GM12878 (cell line): ENCODE data around the gene IPO11.

Experiments used
- CHD1 ChIP-seq: IDR thresholded peaks from 2 replicates; pipeline ENCODE4 v1.6.1; 2012; ENCODE audit warnings: low read depth, low read length, improper control_type of control experiment
- CREM ChIP-seq: IDR thresholded peaks from 2 replicates; pipeline ENCODE4 v1.6.1; 2014; ENCODE audit warnings: antibody characterized with exemption, low read depth
- EGR1 ChIP-seq, 2 experiments: IDR thresholded peaks; 1 replicate in 1 of 2; 2 replicates in 1 of 2; pipeline ENCODE4 v1.6.1; 2011 to 2012; ENCODE audit warnings: low read depth in 2 of 2, low read length in 2 of 2, borderline replicate concordance in 1 of 2, mild to moderate bottlenecking in 1 of 2, moderate library complexity in 1 of 2
- HDAC6 ChIP-seq: fragments of 200-600 bp; sonication (generic); IDR thresholded peaks from one replicate; pipeline ENCODE4 v1.8.0; 2017; ENCODE audit warnings: antibody characterized with exemption; ENCODE audit not compliant: unreplicated experiment
- POLR2A ChIP-seq: IDR thresholded peaks from 2 replicates; pipeline ENCODE4 v1.6.1; 2011; ENCODE audit warnings: low read depth, mild to moderate bottlenecking, low read length
- SIN3A ChIP-seq: IDR thresholded peaks from 2 replicates; pipeline ENCODE4 v1.6.1; 2012; ENCODE audit warnings: low read depth, low read length, improper control_type of control experiment
- SIX5 ChIP-seq: IDR thresholded peaks from 2 replicates; pipeline ENCODE4 v1.6.1; 2011; ENCODE audit warnings: mild to moderate bottlenecking, low read depth, low read length, moderate library complexity; ENCODE audit not compliant: severe bottlenecking
- TBL1XR1 ChIP-seq: IDR thresholded peaks from 2 replicates; pipeline ENCODE4 v1.6.1; 2012; ENCODE audit warnings: low read depth, low read length, improper control_type of control experiment
- YY1 ChIP-seq: IDR thresholded peaks from 2 replicates; pipeline ENCODE4 v1.6.1; 2011; ENCODE audit warnings: low read depth, mild to moderate bottlenecking, low read length
- TF ChIP-seq, protein P1 (sequence below): IDR thresholded peaks from 2 replicates; pipeline ENCODE4 v1.6.1; 2011; ENCODE audit warnings: low read depth, low read length, improper control_type of control experiment, borderline replicate concordance
- TF ChIP-seq, protein P2 (sequence below), 3 experiments: IDR thresholded peaks in 2 of 3; conservative IDR thresholded peaks in 1 of 3; 2 replicates each; pipeline ENCODE4 v1.5.1; 2011; ENCODE audit warnings: low read depth in 3 of 3, low read length in 3 of 3, mild to moderate bottlenecking in 3 of 3, control low read depth in 2 of 3, moderate library complexity in 2 of 3, inconsistent platforms in 1 of 3, mixed read lengths in 1 of 3; ENCODE audit not compliant: control insufficient read depth in 2 of 3, insufficient read depth in 1 of 3; ENCODE audit errors: extremely low read depth in 1 of 3
- TF ChIP-seq, protein P3 (sequence below): IDR thresholded peaks from 2 replicates; pipeline ENCODE4 v1.6.1; 2011; ENCODE audit warnings: low read depth, mild to moderate bottlenecking, low read length, moderate library complexity, borderline replicate concordance; ENCODE audit errors: extremely low read depth
- TF ChIP-seq, protein P4 (sequence below): IDR thresholded peaks from 2 replicates; pipeline ENCODE4 v1.6.1; 2011; ENCODE audit warnings: borderline replicate concordance, low read depth, mild to moderate bottlenecking, moderate library complexity, mixed read lengths, low read length; ENCODE audit not compliant: insufficient read depth; ENCODE audit errors: extremely low read length

DNA sequence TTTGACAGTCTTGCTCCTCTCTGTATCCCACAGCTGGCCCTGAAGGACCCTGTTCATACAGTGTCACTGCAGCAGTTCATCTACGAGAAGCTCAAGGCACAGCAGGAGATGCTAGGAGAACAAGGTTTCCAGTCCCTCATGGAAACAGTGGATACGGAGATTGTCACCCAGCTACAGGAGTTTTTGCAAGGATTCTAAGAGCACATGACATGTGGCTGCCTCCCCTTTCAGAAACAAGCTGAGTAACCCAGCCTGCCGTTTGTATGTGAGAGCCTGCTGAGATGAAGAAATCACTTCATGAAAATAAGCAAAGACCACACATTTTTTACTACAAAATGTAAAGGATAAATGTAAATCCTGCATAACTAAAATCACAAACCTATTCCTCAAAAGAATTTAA is 214.6 kb downstream of the IPO11 start:
- TF ChIP-seq TBL1XR1 (no peak), CREM (no peak), HDAC6 (no peak), SIN3A (no peak), POLR2A (no peak), CHD1 (no peak), EGR1 (IDR thresholded peaks at IDR 0.05; ENCODE audit: borderline replicate concordance in 1 of 2, low read depth in 2 of 2, low read length in 2 of 2) (no peak), YY1 (no peak), SIX5 (no peak)
- TF ChIP-seq, protein P1, sequence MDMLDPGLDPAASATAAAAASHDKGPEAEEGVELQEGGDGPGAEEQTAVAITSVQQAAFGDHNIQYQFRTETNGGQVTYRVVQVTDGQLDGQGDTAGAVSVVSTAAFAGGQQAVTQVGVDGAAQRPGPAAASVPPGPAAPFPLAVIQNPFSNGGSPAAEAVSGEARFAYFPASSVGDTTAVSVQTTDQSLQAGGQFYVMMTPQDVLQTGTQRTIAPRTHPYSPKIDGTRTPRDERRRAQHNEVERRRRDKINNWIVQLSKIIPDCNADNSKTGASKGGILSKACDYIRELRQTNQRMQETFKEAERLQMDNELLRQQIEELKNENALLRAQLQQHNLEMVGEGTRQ: no peak
- TF ChIP-seq, protein P2, sequence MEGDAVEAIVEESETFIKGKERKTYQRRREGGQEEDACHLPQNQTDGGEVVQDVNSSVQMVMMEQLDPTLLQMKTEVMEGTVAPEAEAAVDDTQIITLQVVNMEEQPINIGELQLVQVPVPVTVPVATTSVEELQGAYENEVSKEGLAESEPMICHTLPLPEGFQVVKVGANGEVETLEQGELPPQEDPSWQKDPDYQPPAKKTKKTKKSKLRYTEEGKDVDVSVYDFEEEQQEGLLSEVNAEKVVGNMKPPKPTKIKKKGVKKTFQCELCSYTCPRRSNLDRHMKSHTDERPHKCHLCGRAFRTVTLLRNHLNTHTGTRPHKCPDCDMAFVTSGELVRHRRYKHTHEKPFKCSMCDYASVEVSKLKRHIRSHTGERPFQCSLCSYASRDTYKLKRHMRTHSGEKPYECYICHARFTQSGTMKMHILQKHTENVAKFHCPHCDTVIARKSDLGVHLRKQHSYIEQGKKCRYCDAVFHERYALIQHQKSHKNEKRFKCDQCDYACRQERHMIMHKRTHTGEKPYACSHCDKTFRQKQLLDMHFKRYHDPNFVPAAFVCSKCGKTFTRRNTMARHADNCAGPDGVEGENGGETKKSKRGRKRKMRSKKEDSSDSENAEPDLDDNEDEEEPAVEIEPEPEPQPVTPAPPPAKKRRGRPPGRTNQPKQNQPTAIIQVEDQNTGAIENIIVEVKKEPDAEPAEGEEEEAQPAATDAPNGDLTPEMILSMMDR (IDR thresholded peaks at IDR 0.05 in 2 of 3, conservative IDR thresholded peaks at IDR 0.05 in 1 of 3; ENCODE audit: control insufficient read depth in 2 of 3, extremely low read depth in 1 of 3, insufficient read depth in 1 of 3, low read depth in 3 of 3, low read length in 3 of 3): no peak
- TF ChIP-seq, protein P3, sequence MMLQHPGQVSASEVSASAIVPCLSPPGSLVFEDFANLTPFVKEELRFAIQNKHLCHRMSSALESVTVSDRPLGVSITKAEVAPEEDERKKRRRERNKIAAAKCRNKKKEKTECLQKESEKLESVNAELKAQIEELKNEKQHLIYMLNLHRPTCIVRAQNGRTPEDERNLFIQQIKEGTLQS: no peak
- TF ChIP-seq, protein P4, sequence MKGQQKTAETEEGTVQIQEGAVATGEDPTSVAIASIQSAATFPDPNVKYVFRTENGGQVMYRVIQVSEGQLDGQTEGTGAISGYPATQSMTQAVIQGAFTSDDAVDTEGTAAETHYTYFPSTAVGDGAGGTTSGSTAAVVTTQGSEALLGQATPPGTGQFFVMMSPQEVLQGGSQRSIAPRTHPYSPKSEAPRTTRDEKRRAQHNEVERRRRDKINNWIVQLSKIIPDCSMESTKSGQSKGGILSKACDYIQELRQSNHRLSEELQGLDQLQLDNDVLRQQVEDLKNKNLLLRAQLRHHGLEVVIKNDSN: no peak
